Measurements from ENCODE around the gene CDC42BPB.

The CDC42BPB gene

DNA sequence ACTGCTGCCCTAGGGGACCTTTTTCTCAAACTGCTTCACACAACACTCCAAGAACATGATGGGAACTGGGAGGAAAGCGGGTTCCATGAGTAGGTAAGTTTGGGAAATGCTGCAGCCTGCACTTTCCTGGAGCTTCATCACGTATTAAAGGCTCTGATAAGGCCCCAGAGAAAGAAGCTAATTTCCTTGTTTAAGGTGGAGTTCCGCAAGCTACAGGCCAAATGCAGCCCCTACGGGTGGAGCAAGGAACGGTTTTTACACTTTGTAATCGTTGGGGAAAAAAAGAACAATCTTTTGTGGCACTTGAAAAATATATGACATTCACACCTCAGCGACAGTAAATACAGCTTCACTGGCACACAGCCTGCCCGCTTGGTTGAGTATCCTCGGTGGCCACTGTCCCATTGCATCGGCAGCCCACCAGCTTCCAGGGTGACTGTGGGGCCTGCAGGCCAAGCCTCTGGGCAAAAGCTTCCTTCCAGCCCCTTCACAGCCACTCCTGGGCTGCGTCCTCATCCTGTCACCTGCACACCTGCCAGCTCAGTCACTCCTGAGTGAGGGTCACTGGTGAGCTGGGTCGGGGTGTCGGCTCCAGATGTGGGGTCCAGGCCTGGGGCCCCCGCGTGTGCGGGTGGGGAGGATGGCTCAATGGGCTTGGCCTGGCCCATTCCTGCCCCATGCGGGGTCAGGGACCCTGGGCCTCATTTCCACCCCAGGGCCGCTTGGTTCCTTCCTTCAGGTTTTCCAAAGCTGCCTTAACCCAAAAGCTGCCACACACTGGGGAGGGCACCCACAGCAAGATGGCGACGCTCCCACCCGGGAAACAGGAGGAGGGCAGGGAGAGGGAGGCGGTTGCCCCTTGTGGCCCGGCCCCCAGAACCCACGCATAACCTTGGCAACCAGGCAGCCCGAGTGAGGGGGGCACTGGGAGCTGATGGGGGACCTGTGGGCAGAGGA, 132.4 kb downstream of the CDC42BPB start:
- TF ChIP-seq, protein P1, sequence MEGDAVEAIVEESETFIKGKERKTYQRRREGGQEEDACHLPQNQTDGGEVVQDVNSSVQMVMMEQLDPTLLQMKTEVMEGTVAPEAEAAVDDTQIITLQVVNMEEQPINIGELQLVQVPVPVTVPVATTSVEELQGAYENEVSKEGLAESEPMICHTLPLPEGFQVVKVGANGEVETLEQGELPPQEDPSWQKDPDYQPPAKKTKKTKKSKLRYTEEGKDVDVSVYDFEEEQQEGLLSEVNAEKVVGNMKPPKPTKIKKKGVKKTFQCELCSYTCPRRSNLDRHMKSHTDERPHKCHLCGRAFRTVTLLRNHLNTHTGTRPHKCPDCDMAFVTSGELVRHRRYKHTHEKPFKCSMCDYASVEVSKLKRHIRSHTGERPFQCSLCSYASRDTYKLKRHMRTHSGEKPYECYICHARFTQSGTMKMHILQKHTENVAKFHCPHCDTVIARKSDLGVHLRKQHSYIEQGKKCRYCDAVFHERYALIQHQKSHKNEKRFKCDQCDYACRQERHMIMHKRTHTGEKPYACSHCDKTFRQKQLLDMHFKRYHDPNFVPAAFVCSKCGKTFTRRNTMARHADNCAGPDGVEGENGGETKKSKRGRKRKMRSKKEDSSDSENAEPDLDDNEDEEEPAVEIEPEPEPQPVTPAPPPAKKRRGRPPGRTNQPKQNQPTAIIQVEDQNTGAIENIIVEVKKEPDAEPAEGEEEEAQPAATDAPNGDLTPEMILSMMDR (IDR thresholded peaks at IDR 0.05; ENCODE audit: control insufficient read depth, extremely low read depth, insufficient read depth) = no peak
- no peak overlapping the region for H3K4me3 ChIP-seq (ENCODE audit: low read depth, low read length)

DNA sequence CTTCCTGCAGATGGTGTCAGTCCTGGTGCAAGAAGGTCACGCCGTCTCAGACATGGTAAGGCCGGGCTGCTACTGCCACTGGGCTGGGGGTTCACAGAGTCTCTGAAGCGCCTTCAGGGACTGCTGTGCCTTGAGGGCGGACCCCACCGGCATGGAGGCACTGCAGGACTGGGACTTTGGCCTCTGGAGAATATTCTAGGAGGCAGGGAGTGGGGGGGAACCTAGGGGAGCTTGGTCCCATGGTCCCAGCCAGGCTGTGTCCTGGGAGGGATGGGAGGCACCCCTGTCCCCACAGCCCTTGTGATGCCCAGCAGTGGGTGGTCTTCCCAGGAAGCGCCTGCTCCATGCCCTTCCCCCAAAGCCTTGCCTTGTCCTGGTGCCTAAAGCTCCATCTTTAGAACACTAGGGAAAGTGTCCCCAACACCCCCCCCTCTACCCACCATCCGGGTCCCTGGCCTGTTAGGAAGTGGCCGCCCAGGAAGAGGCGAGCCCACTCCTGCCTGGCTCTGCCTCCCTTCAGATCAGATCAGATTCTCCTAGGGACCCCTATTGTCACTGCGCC, 133.3 kb downstream of the CDC42BPB start:
- H3K4me3 ChIP-seq (ENCODE audit: low read depth, low read length) = no peak overlapping the region
- TF ChIP-seq, protein P1 (IDR thresholded peaks at IDR 0.05; ENCODE audit: control insufficient read depth, extremely low read depth, insufficient read depth) = no peak
- DNase-seq (ENCODE audit: low read depth) = no peak

More for the DNA sequence above, 132.4 kb downstream of the CDC42BPB start:
- no peak for DNase-seq (ENCODE audit: low read depth)

DNA sequence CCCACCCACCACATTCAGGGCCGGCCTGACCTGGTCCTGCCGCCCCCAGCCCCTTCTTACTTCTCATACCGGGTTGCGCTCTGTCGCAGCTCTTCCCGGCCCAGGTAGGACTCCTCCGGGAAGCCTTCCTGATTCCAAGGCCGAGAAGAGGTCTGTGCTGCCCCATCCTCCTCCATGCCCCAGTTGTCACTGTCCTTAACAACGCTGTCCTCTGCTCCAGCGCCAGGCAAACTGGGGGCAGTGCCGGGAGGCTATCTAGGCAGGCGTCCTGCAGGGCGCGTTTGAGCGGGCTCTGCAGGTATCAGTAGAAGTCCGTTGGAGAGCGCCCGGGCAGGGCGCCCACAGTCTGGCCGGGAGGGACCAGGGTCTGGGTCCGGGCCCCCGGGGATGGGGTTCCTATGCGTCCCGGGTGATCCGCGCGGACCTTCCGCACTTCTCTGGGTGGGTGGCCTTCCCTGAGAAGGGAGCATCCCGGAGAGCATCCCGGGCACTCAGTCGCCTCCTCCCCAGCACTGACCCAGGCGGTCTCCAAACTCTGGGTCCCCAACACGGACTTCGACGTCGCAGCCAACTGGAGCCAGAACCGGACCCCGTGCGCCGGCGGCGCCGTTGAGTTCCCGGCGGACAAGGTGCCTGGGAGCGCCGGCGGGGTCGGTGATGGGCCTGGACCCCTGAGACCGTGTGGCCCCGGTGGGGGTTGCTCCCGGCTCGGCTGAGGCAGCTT, 134.0 kb downstream of the CDC42BPB start:
- TF ChIP-seq, protein P1 (IDR thresholded peaks at IDR 0.05; ENCODE audit: control insufficient read depth, extremely low read depth, insufficient read depth) = no peak
- no peak overlapping the region for H3K4me3 ChIP-seq (ENCODE audit: low read depth, low read length)
- no peak for DNase-seq (ENCODE audit: low read depth)

DNA sequence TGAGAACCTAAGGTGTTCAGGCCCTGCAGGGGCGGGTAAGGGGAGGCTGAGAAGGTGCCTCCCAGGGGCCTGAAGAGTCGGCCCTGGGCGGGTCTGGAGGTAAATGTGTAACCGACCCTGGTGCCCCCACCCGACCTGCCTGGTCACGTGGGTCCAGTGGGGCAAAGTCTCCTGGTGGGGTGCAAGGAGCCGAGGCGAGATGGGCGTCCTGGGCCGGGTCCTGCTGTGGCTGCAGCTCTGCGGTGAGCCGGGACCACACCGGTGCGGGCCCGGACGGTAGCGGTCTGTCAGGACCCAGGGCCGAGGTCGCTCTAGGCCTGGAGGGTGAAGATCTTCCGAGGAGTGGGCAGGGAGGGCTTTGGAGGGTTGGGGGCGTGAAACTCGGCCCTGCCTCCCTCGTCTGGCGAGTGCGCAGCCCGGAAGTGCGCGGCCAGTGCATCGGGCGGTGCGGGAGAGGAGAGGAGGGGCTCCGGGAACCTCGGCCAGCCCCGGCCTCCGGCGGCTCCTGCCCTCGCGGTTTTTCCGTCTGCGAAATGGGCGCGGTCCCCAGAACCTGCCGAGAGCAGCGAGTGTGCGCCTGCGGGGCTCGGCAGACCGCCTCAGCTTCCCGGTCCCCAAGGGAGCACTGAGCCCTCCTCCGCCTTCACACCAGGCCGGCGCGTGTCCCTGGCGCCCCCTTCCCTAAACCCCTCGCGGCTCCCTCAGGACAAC, 134.7 kb downstream of the CDC42BPB start, which contains the start of gene AMN:
Gene AMN, plus strand, starts transcription at position 174 of the 711 bp plus-strand sequence. Its CDS starts 26 bp downstream, at position 200.
- no peak within 1 kb of the TSS for H3K4me3 ChIP-seq (ENCODE audit: low read depth, low read length)
- DNase-seq (ENCODE audit: low read depth) = no peak
- TF ChIP-seq, protein P1 (IDR thresholded peaks at IDR 0.05; ENCODE audit: control insufficient read depth, extremely low read depth, insufficient read depth) = no peak

DNA sequence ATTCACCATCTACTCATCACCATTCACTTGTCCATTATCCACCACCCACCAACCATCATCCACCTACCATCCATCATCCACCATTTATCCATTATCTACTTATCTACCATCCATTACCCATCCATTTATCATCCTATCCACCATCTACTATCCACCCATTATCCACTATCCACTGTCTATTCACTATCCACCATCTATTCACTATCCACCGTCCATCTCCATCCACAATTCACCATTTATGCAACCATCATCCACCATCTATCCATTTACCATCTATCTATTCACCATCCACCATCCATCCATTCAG, 136.4 kb downstream of the CDC42BPB start:
- H3K4me3 ChIP-seq (ENCODE audit: low read depth, low read length) = no peak overlapping the region
- TF ChIP-seq, protein P1 (IDR thresholded peaks at IDR 0.05; ENCODE audit: control insufficient read depth, extremely low read depth, insufficient read depth) = no peak
- no peak for DNase-seq (ENCODE audit: low read depth)

DNA sequence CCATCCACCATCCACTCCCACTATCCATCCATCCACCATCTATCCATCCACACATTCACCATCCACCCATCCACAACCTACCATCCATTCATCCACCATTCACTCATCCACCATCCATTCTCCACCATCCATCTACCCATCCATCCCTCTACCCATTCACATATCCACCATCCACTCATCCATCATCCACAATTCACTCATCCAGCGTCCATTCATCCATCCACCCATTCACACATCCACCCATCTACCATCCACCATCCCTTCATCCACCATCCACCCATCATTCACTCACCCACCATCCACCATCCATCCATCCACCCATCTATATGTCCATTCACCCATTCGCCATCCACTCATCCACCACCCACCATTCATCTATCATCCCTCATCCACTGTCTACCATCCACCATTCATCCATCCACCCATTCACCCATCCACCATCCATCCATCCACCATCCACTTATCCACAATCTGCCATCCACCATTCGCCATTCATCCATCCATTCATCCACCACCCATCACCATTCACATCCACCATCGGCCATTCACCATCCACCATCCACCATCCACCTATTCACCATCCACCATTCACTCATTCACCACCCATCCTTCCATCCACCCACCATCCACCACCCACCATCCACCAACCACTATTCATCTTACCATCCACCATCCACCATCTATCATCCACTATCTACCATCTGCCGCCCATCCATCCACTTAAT, 136.9 kb downstream of the CDC42BPB start:
- DNase-seq (ENCODE audit: low read depth) = no peak
- H3K4me3 ChIP-seq (ENCODE audit: low read depth, low read length) = no peak overlapping the region
- TF ChIP-seq, protein P1 (IDR thresholded peaks at IDR 0.05; ENCODE audit: control insufficient read depth, extremely low read depth, insufficient read depth) = no peak

All from LNCaP clone FGC (cell line).